Ovary (tissue), 9 donors: ENCODE results near the gene ICA1L. TPM values are rescaled to one million over a fixed set of nuclear protein-coding genes. Genes with fewer than 3 reads are reported as not detected.
"Not testable (repeated sequence)": the region's sequence is repeated elsewhere in the genome, so short reads cannot be mapped to it uniquely, and the experiment has no call there.

Experiments used
- DNase-seq, 5 donors: peaks; one replicate each; pipeline ENCODE4 v3.0.0-alpha.2; 2019 to 2020
- H3K27ac ChIP-seq, 2 donors: fragments of 200-600 bp; one replicate each; pipeline versions ENCODE4 v1.5.1 to v1.8.0; 2019 to 2022
- H3K27me3 ChIP-seq: fragments of 200-600 bp; one replicate; pipeline ENCODE4 v1.8.0; 2022
- H3K36me3 ChIP-seq: fragments of 200-600 bp; sonication (generic); one replicate; pipeline ENCODE4 v1.5.1; 2019
- H3K4me1 ChIP-seq: one replicate; pipeline ENCODE4 v1.8.1; 2013; ENCODE audit warnings: mild to moderate bottlenecking, moderate library complexity; ENCODE audit not compliant: insufficient read depth
- H3K4me3 ChIP-seq: fragments of 200-600 bp; sonication (generic); one replicate; pipeline ENCODE4 v1.5.1; 2017
- H3K9me3 ChIP-seq, 2 donors: fragments of 200-600 bp in 1 of 2; sonication (generic) in 1 of 2; one replicate each; pipeline versions ENCODE4 v1.5.1 to v1.8.1; 2013 to 2019; ENCODE audit warnings: mild to moderate bottlenecking in 1 of 2, moderate library complexity in 1 of 2
- CTCF ChIP-seq, 3 donors: fragments of 450-650 bp in 2 of 3; fragments of 200-600 bp in 1 of 3; IDR thresholded peaks; one replicate each; pipeline versions ENCODE4 v1.5.1 to v1.8.0; 2016 to 2022; ENCODE audit warnings: antibody characterized with exemption in 3 of 3, mild to moderate bottlenecking in 1 of 3
- EP300 ChIP-seq: sonication (generic); formaldehyde crosslinking; IDR thresholded peaks from one replicate; pipeline ENCODE4 v1.6.1; 2017; ENCODE audit warnings: antibody characterized with exemption
- POLR2A ChIP-seq: fragments of 450-650 bp; IDR thresholded peaks from one replicate; pipeline ENCODE4 v1.6.1; 2017; ENCODE audit warnings: antibody characterized with exemption, mild to moderate bottlenecking, moderate library complexity
- WGBS, 3 donors: extraction: QIAGEN DNeasy Blood & Tissue Kit in 1 of 3; methylation state at CpG; one replicate each; pipeline versions ENCODE4 v1.1.5 to v1.1.7; 2013 to 2017; 5-methylcytosine and 5-hydroxymethylcytosine counted together
- intact Hi-C, 4 donors: fragments of 100-400 bp; cut with DNase I; formaldehyde crosslinking; loops; one replicate each; pipeline versions ENCODE4 v1.11.0 to v1.15.1; 2022 to 2023
- polyA plus RNA-seq, 2 donors: library from polyadenylated mRNA; stranded (reverse); fragments of 200-250 nt in 1 of 2; fragments of 350-450 nt in 1 of 2; fragmentation: Illumina TruSeq in 1 of 2; extraction: RNeasy Lipid Tissue Mini Kit (QIAGEN cat#74804) in 1 of 2; gene quantifications; one replicate each; pipeline ENCODE4 v1.2.3, GENCODE V29; 2013 to 2014
- total RNA-seq, 7 donors: library from RNA; depleted of rRNA in 2 of 7; stranded (reverse); fragments of >200 nt in 2 of 7; fragmentation: NEBNext Ultra II Directional in 3 of 7; extraction: Animal tissue kit (Norgen Biotek cat#: 25700) in 3 of 7; gene quantifications; one replicate each; pipeline versions ENCODE4 v1.1.0 to v1.2.4, GENCODE V29; 2016 to 2023
- donor health status: DM: no; HTN: no; CAD: no; lungs with moderate emphysema.
- donor health status: DM: no; HTN: no; CAD: no.
- donor health status: Bipolar disorder and iron deficiency.
- donor health status: DM: yes; HTN: yes; CAD: no.
- donor health status: DM: no; HTN: no; CAD: no.
- donor health status: DM: yes; HTN: yes; CAD: no.

ICA1L gene
- total and polyA plus RNA-seq, 9 donors: 6.3 to 24.6 (median 19.7) TPM

- peak in 2 of 5 donors; percentile 55 to 65 for DNase-seq
- H3K36me3 ChIP-seq: no peaks in the 10 kb centered on the region
- intact Hi-C loops: no loop called here
- TF ChIP-seq POLR2A (no peak), CTCF (IDR thresholded peaks at IDR 0.05) (no peak), EP300 (no peak)
- H3K9me3 ChIP-seq: no peaks in the 10 kb centered on the region
- WGBS, 3 donors: 0% methylated on average over 8 of the region's 8 CpGs
- peak overlapping the region; percentile 72 for H3K4me3 ChIP-seq
- H3K4me1 ChIP-seq: no peaks in the 10 kb centered on the region
- H3K27me3 ChIP-seq: no peaks in the 10 kb centered on the region
- H3K27ac ChIP-seq: no peak overlapping the region
Observed at GRCh38 chr2:202911203-202911511, 39.6 kb upstream of the ICA1L start.

- TF ChIP-seq CTCF (IDR thresholded peaks at IDR 0.05): no peak
- no peaks in the 10 kb centered on the region for H3K4me1 ChIP-seq
- no peaks in the 10 kb centered on the region for H3K27me3 ChIP-seq
- WGBS, 3 donors: 4 to 5% (median 4%) methylated on average over 3 of the region's 3 CpGs
- H3K27ac ChIP-seq: no peak overlapping the region
- H3K4me3 ChIP-seq: peak overlapping the region; percentile 72
- no peaks in the 10 kb centered on the region for H3K36me3 ChIP-seq
- no peak for DNase-seq
- H3K9me3 ChIP-seq: no peaks in the 10 kb centered on the region
- intact Hi-C loops: no loop called here
Observed at GRCh38 chr2:202910698-202911097, 39.1 kb upstream of the ICA1L start.

- H3K4me3 ChIP-seq, H3K4me1 ChIP-seq, H3K27me3 ChIP-seq, H3K9me3 ChIP-seq, intact Hi-C loops, H3K36me3 ChIP-seq, DNase-seq, H3K27ac ChIP-seq: not testable (repeated sequence)
- 74 to 83% (median 76%) methylated on average over 5 of the region's 5 CpGs for WGBS, 3 donors
Observed at GRCh38 chr2:202910250-202910649, 38.7 kb upstream of the ICA1L start.

GRCh38 chr2:202909394-202910192, 38.0 kb upstream of the ICA1L start:
- DNase-seq: no peak
- Histone ChIP-seq H3K4me3 (no peak overlapping the region), H3K9me3 (no peaks in the 10 kb centered on the region), H3K27ac (no peak overlapping the region), H3K27me3 (no peaks in the 10 kb centered on the region), H3K36me3 (no peaks in the 10 kb centered on the region), H3K4me1 (no peaks in the 10 kb centered on the region)
- 87 to 90% (median 90%) methylated on average over 6 of the region's 6 CpGs for WGBS, 3 donors
- intact Hi-C loops: no loop called here
- no peak for TF ChIP-seq EP300
- no peak for TF ChIP-seq POLR2A
- TF ChIP-seq CTCF (IDR thresholded peaks at IDR 0.05): no peak

GRCh38 chr2:202908186-202908585, 36.6 kb upstream of the ICA1L start:
- Histone ChIP-seq H3K27me3 (no peaks in the 10 kb centered on the region), H3K27ac (no peak overlapping the region), H3K36me3 (no peaks in the 10 kb centered on the region), H3K4me3 (no peak overlapping the region), H3K9me3 (no peaks in the 10 kb centered on the region), H3K4me1 (no peaks in the 10 kb centered on the region)
- no peak for DNase-seq
- WGBS, 3 donors: 69 to 81% (median 71%) methylated on average over 5 of the region's 5 CpGs
- intact Hi-C loops: no loop called here
- TF ChIP-seq EP300 (no peak), CTCF (IDR thresholded peaks at IDR 0.05) (no peak)

GRCh38 chr2:202905507-202905906, 33.9 kb upstream of the ICA1L start:
- intact Hi-C loops, H3K9me3 ChIP-seq, H3K27ac ChIP-seq, DNase-seq, H3K4me1 ChIP-seq, H3K36me3 ChIP-seq, H3K4me3 ChIP-seq, H3K27me3 ChIP-seq: not testable (repeated sequence)
